Measurements from ENCODE around the gene GSTP1. TPM values are rescaled to one million over a fixed set of nuclear protein-coding genes. Genes with fewer than 3 reads are reported as not detected.

GSTP1 gene
- total RNA-seq, 1 experiment from 2014 or later = 893 TPM

GRCh38 chr11:67538823-67539505 lies 44.6 kb upstream of the GSTP1 start:
- no peak overlapping the region for H3K27ac ChIP-seq (ENCODE audit: low read depth, low read length)
- no peaks in the 10 kb centered on the region for H3K36me3 ChIP-seq (ENCODE audit: control insufficient read depth in 1 of 2, insufficient read depth in 2 of 2, low read length in 2 of 2)
- H2AFZ ChIP-seq (ENCODE audit: low read depth, low read length, poor library complexity, severe bottlenecking) = no peak overlapping the region
- no peak overlapping the region for H3K4me2 ChIP-seq (ENCODE audit: low read length)
- H3K9me2 ChIP-seq (ENCODE audit: insufficient read depth) = no peaks in the 10 kb centered on the region
- no peaks in the 10 kb centered on the region for H4K20me1 ChIP-seq (ENCODE audit: insufficient read depth)
- ChIA-PET CTCF (no interaction called here), RAD21 (ENCODE audit: low non-redundant PET in 1 of 2, low total read pairs in 2 of 2, uncharacterized antibody in 2 of 2, unreplicated experiment in 2 of 2) (no interaction called here), POLR2A (no interaction called here)
- peaks cover 5% of the 10 kb centered on the region in 2 experiments; a peak in 1 of 4 replicates for H3K9me3 ChIP-seq (ENCODE audit: control insufficient read depth in 1 of 2, insufficient read depth in 1 of 2, low read depth in 1 of 2, low read length in 2 of 2)
- intact Hi-C loops (cut with micrococcal nuclease) = no loop called here
- DNase-seq (ENCODE audit: low read depth, low spot score) (no peak), ATAC-seq (no peak)
- no TSS peak for BruUV-seq (replicated peaks)
- TF ChIP-seq SIN3A (IDR thresholded peaks at IDR 0.05; ENCODE audit: low read depth) = no peak
- TF ChIP-seq SP1 (IDR thresholded peaks at IDR 0.05; ENCODE audit: low read depth) = no peak
- no peak for TF ChIP-seq EZH2 (IDR thresholded peaks at IDR 0.05)
- TF ChIP-seq POLR2A (IDR thresholded peaks at IDR 0.05; ENCODE audit: borderline replicate concordance, extremely low read depth, insufficient read depth, insufficient read length) = no peak
- no peak for TF ChIP-seq CTCF (IDR thresholded peaks at IDR 0.05 in 2 of 3, conservative IDR thresholded peaks at IDR 0.05 in 1 of 3; ENCODE audit: borderline replicate concordance in 1 of 3, insufficient read depth in 1 of 3, low read depth in 2 of 3, low read length in 2 of 3)
- no peak for TF ChIP-seq TCF7L2 (IDR thresholded peaks at IDR 0.05; ENCODE audit: borderline replicate concordance, extremely low read depth, insufficient read depth, insufficient read length)
- TF ChIP-seq ATF3 (IDR thresholded peaks at IDR 0.05) = no peak
- no peak for TF ChIP-seq MAX (IDR thresholded peaks at IDR 0.05)
- TF ChIP-seq JUND (IDR thresholded peaks at IDR 0.05) = no peak
- TF ChIP-seq POLR2AphosphoS5 (IDR thresholded peaks at IDR 0.05; ENCODE audit: low read depth, low read length) = no peak
- no peak for TF ChIP-seq RAD21 (IDR thresholded peaks at IDR 0.05; ENCODE audit: low read depth)
- TF ChIP-seq YY1 (IDR thresholded peaks at IDR 0.05; ENCODE audit: extremely low read depth, insufficient replicate concordance, low read depth, low read length) = no peak
- no peak for TF ChIP-seq ZNF274 (IDR thresholded peaks at IDR 0.05; ENCODE audit: low read depth, low read length)
- no peak for TF ChIP-seq FOSL1 (IDR thresholded peaks at IDR 0.05; ENCODE audit: low read depth)
- no peak for TF ChIP-seq ZFX (IDR thresholded peaks at IDR 0.05)
- TF ChIP-seq EGR1 (IDR thresholded peaks at IDR 0.05; ENCODE audit: low read depth) = no peak
- no peak for TF ChIP-seq REST (IDR thresholded peaks at IDR 0.05; ENCODE audit: low read depth)
- TF ChIP-seq ELF1 (IDR thresholded peaks at IDR 0.05; ENCODE audit: borderline replicate concordance, low read depth) = no peak
- TF ChIP-seq EZH2phosphoT487 (IDR thresholded peaks at IDR 0.05; ENCODE audit: borderline replicate concordance) = no peak
- no peaks in the 10 kb centered on the region for H3K27me3 ChIP-seq (ENCODE audit: insufficient read depth, low read length)
- no peak overlapping the region for H3K4me3 ChIP-seq (replicated peaks in 1 of 2; ENCODE audit: low read depth in 1 of 2, low read length in 2 of 2)
- H3K79me2 ChIP-seq (ENCODE audit: insufficient read depth, low read length) = no peaks in the 10 kb centered on the region
- no peaks in the 10 kb centered on the region for H3K4me1 ChIP-seq (ENCODE audit: control insufficient read depth in 1 of 2, insufficient read depth in 2 of 2, low read length in 2 of 2)
- H3K9ac ChIP-seq (ENCODE audit: low read length) = no peak overlapping the region

All from HCT116 (cell line).